GM12865 (cell line): ENCODE results near the gene DBR1.

Source experiments
- DNase-seq: peaks from one replicate; pipeline ENCODE4 v3.0.0; 2010; ENCODE audit warnings: low read depth
- H3K4me3 ChIP-seq: 2 replicates; pipeline ENCODE4 v1.5.1; 2011; ENCODE audit warnings: mild to moderate bottlenecking, low read depth, low read length, control low read depth
- TF ChIP-seq, protein P1 (sequence below): IDR thresholded peaks from 2 replicates; pipeline ENCODE4 v1.5.1; 2011; ENCODE audit warnings: low read length, control low read depth, low read depth, inconsistent platforms; ENCODE audit not compliant: insufficient read depth; ENCODE audit errors: missing control alignments

Gene DBR1

DNA sequence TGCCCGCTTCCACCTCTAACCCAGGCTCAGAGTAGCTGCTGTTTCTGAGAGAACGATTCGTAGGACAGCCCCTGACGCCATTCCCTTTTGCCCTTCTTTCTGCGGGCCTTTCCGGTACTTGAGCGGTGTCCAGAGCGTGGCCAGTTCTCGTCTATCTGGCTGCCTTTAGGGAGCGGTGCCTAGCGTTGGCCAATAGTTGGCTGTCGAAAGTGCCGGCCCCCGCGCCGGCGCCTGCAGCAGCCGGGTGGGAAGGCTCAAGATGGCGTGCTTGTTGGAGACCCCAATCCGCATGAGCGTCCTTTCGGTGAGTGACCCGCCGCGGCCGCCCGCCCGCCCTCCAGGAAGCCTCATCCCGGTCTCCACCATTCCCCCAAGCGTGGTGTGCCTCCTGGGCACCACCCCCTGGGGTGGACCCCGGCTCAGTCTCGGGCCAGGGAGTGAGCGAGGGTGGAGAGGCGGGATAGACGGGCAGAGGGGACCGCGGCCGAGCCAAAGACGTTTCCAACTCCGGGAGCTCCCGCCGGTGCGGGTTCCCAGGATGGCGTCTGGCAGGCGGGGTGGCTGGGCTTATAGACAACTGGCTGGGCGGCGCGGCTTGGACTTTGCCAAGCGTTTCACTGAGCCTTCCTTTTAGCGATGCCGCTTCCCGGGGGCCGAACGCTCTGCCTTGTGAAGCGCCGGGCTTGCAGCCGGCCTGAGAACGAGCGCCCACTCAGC, 12.7 kb upstream of the DBR1 start, which contains the start of gene ARMC8:
Gene ARMC8, plus strand, starts transcription at position 6 of the 717 bp plus-strand sequence. Its CDS starts 254 bp downstream, at position 260.
- TF ChIP-seq, protein P1, sequence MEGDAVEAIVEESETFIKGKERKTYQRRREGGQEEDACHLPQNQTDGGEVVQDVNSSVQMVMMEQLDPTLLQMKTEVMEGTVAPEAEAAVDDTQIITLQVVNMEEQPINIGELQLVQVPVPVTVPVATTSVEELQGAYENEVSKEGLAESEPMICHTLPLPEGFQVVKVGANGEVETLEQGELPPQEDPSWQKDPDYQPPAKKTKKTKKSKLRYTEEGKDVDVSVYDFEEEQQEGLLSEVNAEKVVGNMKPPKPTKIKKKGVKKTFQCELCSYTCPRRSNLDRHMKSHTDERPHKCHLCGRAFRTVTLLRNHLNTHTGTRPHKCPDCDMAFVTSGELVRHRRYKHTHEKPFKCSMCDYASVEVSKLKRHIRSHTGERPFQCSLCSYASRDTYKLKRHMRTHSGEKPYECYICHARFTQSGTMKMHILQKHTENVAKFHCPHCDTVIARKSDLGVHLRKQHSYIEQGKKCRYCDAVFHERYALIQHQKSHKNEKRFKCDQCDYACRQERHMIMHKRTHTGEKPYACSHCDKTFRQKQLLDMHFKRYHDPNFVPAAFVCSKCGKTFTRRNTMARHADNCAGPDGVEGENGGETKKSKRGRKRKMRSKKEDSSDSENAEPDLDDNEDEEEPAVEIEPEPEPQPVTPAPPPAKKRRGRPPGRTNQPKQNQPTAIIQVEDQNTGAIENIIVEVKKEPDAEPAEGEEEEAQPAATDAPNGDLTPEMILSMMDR: no peak
- peak; percentile 62 for DNase-seq
- H3K4me3 ChIP-seq: peak within 1 kb of the TSS; percentile 78

DNA sequence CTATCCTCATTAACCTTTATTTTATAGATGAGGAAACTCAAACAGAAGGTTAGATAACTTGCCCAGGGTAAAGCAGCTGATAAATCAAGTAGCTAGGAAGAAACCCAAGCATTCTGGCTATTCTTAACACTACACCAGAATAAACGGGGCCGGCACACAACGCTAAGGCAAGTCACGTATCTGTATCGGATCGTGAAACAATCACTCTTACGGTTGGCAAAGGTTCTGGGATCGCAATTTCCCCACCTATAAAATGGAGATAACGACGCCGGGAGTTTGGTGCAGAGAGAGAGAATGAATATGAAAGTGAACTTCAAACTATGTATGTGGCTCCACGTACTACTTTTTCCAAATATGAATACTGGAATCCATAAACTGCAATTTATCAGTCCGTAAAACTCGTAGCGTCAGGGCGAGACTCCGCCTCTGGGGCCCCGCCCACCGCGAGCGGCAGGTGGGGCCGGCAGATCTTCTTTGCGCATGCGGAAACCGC, 12.1 kb upstream of the DBR1 start:
- H3K4me3 ChIP-seq: peak overlapping the region; percentile 78
- peak; percentile 94 for DNase-seq
- TF ChIP-seq, protein P1: no peak

DNA sequence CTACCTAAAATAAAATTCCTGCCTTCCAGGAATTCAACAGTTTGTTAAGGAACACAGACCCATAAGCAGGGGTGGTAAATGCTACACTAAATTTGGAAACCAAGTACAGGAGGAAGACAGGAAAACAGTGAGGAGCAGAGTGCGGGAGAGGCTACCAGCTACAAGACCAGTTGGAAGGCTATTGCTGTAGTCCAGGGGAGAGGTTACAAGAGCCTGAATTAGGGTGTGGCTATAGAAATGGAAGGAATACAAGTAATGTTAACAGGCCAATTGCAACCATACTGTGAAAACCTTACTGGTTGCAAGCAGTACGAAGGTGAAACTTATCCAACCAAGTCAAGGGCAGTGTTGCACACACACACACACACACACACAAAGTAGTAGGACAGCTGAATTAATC, 11.5 kb upstream of the DBR1 start:
- H3K4me3 ChIP-seq: no peak overlapping the region

DNA sequence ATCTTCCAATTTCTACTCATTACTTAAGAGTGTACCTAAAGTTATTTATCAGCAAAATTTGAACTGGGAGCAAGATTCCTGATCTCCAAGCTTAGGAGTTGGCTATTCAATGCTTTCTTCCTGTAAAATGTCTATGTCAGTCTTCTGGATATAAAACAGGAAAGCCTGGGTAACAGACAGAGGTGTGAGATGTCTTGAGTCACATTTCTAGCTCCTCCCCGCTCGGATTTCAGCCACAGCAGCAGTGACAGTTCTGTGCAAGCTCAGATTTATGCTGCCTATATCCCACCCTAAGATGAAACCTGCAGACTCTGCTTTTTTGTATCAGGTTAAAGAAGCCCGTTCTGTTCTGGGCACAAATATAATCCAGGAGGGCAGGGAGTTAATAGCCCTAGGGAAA, 10.3 kb upstream of the DBR1 start:
- DNase-seq: no peak
- TF ChIP-seq, protein P1: no peak
- H3K4me3 ChIP-seq: no peak overlapping the region

More for the DNA sequence above, 11.5 kb upstream of the DBR1 start:
- no peak for DNase-seq
- TF ChIP-seq, protein P1: no peak

DNA sequence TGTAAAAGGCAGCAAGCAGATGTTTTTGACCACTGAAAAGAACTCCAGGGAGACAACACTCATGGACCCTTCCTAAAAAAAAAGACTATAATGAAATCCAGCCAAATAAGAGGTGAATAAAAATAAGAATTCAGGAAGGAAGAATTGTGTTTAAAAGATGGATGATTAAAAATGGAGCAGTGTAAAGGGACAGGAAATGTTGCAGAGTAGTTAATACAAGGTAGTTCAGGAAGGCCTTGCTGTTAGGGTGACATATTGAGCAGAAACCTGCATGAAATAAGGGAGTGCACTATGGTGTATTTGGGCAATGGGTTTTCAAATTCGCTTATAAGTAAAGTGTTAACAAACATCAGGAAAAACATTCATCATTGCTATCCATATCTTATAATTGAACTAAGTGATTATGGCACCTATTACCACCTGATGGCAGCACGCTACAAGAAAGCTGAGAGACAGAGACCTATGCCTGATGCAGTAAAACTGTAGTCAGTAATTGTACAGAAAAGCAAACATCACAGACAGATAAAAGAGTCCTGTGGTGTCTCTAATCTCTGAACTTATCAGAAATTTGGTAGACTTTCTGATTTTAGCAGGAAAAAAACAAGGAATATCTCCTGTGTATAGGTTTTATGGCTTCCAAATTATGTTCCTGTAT, 5.8 kb upstream of the DBR1 start:
- TF ChIP-seq, protein P1: peak; percentile 53
- H3K4me3 ChIP-seq: no peak overlapping the region
- DNase-seq: peak; percentile 50

DNA sequence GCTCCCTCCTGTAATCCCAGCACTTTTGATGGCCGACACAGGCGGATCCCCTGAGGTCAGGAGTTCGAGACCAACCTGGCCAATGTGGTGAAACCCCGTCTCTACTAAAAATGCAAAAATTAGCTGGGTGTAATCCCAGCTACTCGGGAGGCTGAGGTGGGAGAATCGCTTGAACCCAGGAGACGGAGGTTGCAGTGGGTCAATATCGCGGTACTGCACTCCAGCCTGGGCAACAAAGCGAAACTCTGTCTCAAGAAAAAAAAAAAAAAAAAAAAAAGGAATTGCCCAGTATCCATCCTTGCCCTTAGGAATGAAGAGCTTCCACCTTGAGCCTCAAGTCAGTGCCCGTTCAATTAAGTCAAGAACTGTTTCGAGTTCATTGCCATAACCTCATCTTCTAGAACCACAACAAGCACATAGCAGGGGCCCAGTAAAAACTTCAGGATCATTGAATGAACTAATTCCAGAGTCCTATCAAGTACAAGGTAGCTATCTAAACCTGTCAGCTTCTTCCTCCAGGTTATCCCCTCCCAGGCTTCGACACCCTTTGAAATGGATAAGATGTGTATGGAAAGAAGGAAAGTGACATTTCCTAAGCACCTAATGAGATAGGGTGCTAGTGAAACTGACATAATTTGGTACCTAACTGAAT, 826 bp downstream of the DBR1 start:
- TF ChIP-seq, protein P1: no peak
- H3K4me3 ChIP-seq: peak overlapping the region; percentile 78
- no peak for DNase-seq
